Measurements from ENCODE around the gene KLHL22. TPM values are rescaled to one million over a fixed set of nuclear protein-coding genes. Genes with fewer than 3 reads are reported as not detected.

Gene KLHL22
- total and polyA plus RNA-seq, 2 of the 13 experiments (the other 11 are each of a cell fraction or from before 2014, with no cell fraction given) = 10.9 to 14.8 TPM

DNA sequence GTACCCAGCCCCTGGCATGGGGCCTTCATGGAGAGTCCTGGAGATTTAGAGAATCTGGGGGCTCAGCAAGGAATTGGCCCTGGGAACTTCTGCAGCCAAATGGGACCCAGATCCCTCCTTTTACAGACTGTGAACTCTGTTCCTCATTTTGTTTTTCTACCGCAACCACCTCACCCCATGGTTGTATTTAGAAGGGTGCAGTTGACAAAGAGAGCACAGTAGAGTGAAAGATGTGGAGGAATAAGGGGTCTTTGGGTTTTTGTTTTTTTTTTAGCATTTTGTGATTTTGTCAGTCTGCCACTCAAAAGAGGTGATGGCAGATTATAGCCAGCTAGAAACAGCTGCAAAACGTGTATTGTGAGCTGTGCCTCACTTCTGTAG lies 99.7 kb downstream of the KLHL22 start:
- no peak overlapping the region for H3K9ac ChIP-seq (ENCODE audit: insufficient read depth, low read depth, low read length)
- BruUV-seq (replicated peaks) = no TSS peak
- FAIRE-seq = no peak
- H3K4me2 ChIP-seq (ENCODE audit: low read depth, low read length) = peak overlapping the region; percentile 80; the same call in 1 of the 2 replicates
- H3K27ac ChIP-seq (ENCODE audit: extremely low read length, insufficient read depth, low read length) = no peak overlapping the region
- 71% methylated on average over 2 of the region's 2 CpGs for WGBS (ENCODE audit: low lambda C conversion rate)
- H3K4me3 ChIP-seq (replicated peaks in 1 of 3; ENCODE audit: insufficient read depth in 1 of 3, low read depth in 2 of 3, low read length in 3 of 3) = no peak overlapping the region; a peak in 1 of 6 replicates
- H3K4me1 ChIP-seq (ENCODE audit: insufficient read depth, low read length) = peaks cover 41% of the 10 kb centered on the region
- no peaks in the 10 kb centered on the region for H3K9me3 ChIP-seq (ENCODE audit: low read length)
- no peak for DNase-seq (ENCODE audit: low spot score)
- ChIA-PET POLR2A (interaction anchor here (1.6 kb wide), 1 partner anchor 76 kb away, joined by 7 read pairs; the partner anchor contains the start of gene DGCR6L), CTCF (ENCODE audit: low intra/inter-chr PET ratio, low total read pairs) (no interaction called here)
- 0 out of 5 replicates have a peak, but pooled peaks cover 0 to 5% of the 10 kb centered on the region in 2 experiments for H3K27me3 ChIP-seq (ENCODE audit: control insufficient read depth in 1 of 2, insufficient read depth in 2 of 2, low read length in 2 of 2)
- in situ Hi-C loops (cut with HindIII; ENCODE audit: extremely low pct_ligation_motif_present, low pct_unique_long_range_greater_than_20kb) (no loop called here), intact Hi-C loops (cut with micrococcal nuclease; ENCODE audit: unreplicated experiment) (no loop called here)
- ATAC-seq = no peak
- H3K36me3 ChIP-seq (replicated peaks in 1 of 2; ENCODE audit: control insufficient read depth in 1 of 2, insufficient read depth in 2 of 2, low read length in 2 of 2) = peaks cover 2 to 4% of the 10 kb centered on the region in 2 experiments; a peak in 3 of 5 replicates
- H2AFZ ChIP-seq (ENCODE audit: low read length) = no peak overlapping the region
- H4K20me1 ChIP-seq (ENCODE audit: insufficient read depth, low read length) = no peaks in the 10 kb centered on the region
- H3K79me2 ChIP-seq (ENCODE audit: insufficient read depth, low read length) = peaks cover 2% of the 10 kb centered on the region
- TF ChIP-seq ZNF749 (CRISPR knock-in tag; IDR thresholded peaks at IDR 0.05; ENCODE audit: borderline replicate concordance) (no peak), RNF2 (conservative IDR thresholded peaks at IDR 0.05; ENCODE audit: low read depth) (no peak), CBFB (CRISPR knock-in tag; IDR thresholded peaks at IDR 0.05) (no peak), HOXD1 (CRISPR knock-in tag; IDR thresholded peaks at IDR 0.05) (no peak), CHD4 (IDR thresholded peaks at IDR 0.05; ENCODE audit: borderline replicate concordance, low read length) (no peak), KLF15 (CRISPR knock-in tag; IDR thresholded peaks at IDR 0.05; ENCODE audit: borderline replicate concordance) (no peak), ZBTB20 (CRISPR knock-in tag; IDR thresholded peaks at IDR 0.05; ENCODE audit: borderline replicate concordance, low read depth) (no peak), KLF13 (CRISPR knock-in tag; IDR thresholded peaks at IDR 0.05) (no peak), MED8 (CRISPR knock-in tag; IDR thresholded peaks at IDR 0.05; ENCODE audit: insufficient replicate concordance) (no peak)
- TF ChIP-seq, protein P1, sequence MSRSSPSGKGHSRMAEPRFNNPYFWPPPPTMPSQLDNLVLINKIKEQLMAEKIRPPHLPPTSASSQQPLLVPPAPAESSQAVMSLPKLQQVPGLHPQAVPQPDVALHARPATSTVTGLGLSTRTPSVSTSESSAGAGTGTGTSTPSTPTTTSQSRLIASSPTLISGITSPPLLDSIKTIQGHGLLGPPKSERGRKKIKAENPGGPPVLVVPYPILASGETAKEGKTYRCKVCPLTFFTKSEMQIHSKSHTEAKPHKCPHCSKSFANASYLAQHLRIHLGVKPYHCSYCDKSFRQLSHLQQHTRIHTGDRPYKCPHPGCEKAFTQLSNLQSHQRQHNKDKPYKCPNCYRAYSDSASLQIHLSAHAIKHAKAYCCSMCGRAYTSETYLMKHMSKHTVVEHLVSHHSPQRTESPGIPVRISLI (CRISPR knock-in tag; IDR thresholded peaks at IDR 0.05; ENCODE audit: borderline replicate concordance) = no peak
- TF ChIP-seq, protein P2, sequence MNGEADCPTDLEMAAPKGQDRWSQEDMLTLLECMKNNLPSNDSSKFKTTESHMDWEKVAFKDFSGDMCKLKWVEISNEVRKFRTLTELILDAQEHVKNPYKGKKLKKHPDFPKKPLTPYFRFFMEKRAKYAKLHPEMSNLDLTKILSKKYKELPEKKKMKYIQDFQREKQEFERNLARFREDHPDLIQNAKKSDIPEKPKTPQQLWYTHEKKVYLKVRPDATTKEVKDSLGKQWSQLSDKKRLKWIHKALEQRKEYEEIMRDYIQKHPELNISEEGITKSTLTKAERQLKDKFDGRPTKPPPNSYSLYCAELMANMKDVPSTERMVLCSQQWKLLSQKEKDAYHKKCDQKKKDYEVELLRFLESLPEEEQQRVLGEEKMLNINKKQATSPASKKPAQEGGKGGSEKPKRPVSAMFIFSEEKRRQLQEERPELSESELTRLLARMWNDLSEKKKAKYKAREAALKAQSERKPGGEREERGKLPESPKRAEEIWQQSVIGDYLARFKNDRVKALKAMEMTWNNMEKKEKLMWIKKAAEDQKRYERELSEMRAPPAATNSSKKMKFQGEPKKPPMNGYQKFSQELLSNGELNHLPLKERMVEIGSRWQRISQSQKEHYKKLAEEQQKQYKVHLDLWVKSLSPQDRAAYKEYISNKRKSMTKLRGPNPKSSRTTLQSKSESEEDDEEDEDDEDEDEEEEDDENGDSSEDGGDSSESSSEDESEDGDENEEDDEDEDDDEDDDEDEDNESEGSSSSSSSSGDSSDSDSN (CRISPR knock-in tag; IDR thresholded peaks at IDR 0.05) = no peak
- TF ChIP-seq, protein P3, sequence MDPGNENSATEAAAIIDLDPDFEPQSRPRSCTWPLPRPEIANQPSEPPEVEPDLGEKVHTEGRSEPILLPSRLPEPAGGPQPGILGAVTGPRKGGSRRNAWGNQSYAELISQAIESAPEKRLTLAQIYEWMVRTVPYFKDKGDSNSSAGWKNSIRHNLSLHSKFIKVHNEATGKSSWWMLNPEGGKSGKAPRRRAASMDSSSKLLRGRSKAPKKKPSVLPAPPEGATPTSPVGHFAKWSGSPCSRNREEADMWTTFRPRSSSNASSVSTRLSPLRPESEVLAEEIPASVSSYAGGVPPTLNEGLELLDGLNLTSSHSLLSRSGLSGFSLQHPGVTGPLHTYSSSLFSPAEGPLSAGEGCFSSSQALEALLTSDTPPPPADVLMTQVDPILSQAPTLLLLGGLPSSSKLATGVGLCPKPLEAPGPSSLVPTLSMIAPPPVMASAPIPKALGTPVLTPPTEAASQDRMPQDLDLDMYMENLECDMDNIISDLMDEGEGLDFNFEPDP (CRISPR knock-in tag; conservative IDR thresholded peaks at IDR 0.05) = no peak
- TF ChIP-seq, protein P4, sequence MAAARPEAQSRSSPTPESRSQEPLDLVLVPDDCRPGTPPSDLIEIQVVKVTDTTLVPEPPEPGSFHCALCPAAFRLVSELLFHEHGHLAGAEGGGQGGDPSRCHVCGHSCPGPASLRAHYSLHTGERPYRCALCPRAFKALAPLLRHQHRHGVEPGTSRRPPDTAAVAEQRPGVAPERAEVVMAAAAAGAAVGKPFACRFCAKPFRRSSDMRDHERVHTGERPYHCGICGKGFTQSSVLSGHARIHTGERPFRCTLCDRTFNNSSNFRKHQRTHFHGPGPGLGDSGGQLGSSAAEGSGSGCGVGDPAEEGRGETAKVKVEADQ (CRISPR knock-in tag; IDR thresholded peaks at IDR 0.05; ENCODE audit: borderline replicate concordance) = no peak
- TF ChIP-seq, protein P5, sequence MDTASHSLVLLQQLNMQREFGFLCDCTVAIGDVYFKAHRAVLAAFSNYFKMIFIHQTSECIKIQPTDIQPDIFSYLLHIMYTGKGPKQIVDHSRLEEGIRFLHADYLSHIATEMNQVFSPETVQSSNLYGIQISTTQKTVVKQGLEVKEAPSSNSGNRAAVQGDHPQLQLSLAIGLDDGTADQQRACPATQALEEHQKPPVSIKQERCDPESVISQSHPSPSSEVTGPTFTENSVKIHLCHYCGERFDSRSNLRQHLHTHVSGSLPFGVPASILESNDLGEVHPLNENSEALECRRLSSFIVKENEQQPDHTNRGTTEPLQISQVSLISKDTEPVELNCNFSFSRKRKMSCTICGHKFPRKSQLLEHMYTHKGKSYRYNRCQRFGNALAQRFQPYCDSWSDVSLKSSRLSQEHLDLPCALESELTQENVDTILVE (CRISPR knock-in tag; IDR thresholded peaks at IDR 0.05) = no peak
- TF ChIP-seq, protein P6, sequence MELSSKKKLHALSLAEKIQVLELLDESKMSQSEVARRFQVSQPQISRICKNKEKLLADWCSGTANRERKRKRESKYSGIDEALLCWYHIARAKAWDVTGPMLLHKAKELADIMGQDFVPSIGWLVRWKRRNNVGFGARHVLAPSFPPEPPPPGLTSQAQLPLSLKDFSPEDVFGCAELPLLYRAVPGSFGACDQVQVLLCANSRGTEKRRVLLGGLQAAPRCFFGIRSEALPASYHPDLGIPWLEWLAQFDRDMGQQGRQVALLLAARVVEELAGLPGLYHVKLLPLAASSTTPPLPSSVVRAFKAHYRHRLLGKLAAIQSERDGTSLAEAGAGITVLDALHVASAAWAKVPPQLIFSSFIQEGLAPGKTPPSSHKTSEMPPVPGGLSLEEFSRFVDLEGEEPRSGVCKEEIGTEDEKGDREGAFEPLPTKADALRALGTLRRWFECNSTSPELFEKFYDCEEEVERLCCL (CRISPR knock-in tag; IDR thresholded peaks at IDR 0.05; ENCODE audit: borderline replicate concordance) = no peak

All from HepG2 (cell line).